ENCODE results near the gene GGT5. TPM values are rescaled to one million over a fixed set of nuclear protein-coding genes. Genes with fewer than 3 reads are reported as not detected.
"Not testable (repeated sequence)": the region's sequence is repeated elsewhere in the genome, so short reads cannot be mapped to it uniquely, and the experiment has no call there.

Gene GGT5
- polyA plus RNA-seq, 2 donors = 4.7 to 7.1 TPM

DNA sequence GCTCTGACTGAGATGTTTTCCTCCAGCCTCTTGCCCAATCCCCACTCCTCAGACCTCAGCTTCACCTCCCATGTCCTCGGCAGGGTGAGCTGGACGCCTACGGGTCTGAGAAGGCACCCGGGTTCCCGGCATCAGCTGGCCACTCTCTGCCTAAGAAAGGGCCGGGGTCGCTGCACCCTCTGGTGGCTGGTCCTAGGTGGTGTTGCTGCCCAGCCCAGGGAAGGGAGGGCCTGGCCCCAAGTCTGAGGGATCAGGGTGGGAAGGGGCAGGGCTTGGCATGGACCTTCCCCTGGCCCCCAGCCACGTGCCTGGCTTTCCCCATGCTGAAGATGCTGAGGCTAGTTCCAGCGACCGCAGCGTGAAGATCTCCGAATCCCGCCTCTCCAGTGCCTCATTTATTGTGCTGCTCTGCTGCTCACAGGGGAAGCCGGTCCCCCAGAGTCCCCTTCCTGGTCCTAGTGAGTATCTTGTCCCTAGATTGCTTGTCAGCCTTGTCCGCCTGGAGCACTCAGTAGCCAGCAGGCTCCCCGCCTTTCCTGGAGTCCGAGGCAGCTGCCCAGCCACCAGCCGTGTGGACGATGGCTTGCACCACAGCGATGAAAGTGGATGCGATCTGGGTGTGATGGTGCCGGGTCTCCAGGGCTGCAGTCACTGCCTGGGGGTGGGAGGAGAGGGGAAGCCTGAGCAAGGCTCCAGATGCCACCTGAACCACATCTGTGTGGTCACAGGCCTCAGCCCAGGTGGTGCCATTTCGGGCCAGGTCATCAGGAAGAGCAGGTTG, 2.9 kb upstream of the GGT5 start:
- Histone ChIP-seq H3K27me3 (ENCODE audit: control insufficient read depth in 1 of 2, insufficient read depth in 2 of 2, low read length in 2 of 2) (no peaks in the 10 kb centered on the region), H3K4me3 (ENCODE audit: low read depth in 1 of 2, low read length in 2 of 2) (no peak overlapping the region), H3K4me1 (ENCODE audit: control insufficient read depth in 2 of 2, insufficient read depth in 2 of 2, low read length in 1 of 2) (peaks cover 0 to 6% of the 10 kb centered on the region in 2 donors), H3K36me3 (ENCODE audit: control insufficient read depth in 2 of 2, insufficient read depth in 2 of 2, low read length in 1 of 2) (no peaks in the 10 kb centered on the region), H3K9me3 (ENCODE audit: control insufficient read depth in 2 of 2, insufficient read depth in 1 of 2, low read depth in 1 of 2, low read length in 1 of 2) (no peaks in the 10 kb centered on the region), H3K27ac (ENCODE audit: low read depth in 2 of 2, low read length in 1 of 2) (peak overlapping the region in 1 of 2 donors; percentile 16)
- WGBS, 2 donors = 29 to 37% methylated on average over 21 to 23 of the region's 23 CpGs

- WGBS, 2 donors = 51 to 59% methylated on average over 6 of the region's 6 CpGs
- peaks cover 0 to 6% of the 10 kb centered on the region in 2 donors for H3K4me1 ChIP-seq (ENCODE audit: control insufficient read depth in 2 of 2, insufficient read depth in 2 of 2, low read length in 1 of 2)
- no peaks in the 10 kb centered on the region for H3K9me3 ChIP-seq (ENCODE audit: control insufficient read depth in 2 of 2, insufficient read depth in 1 of 2, low read depth in 1 of 2, low read length in 1 of 2)
- H3K27me3 ChIP-seq (ENCODE audit: control insufficient read depth in 1 of 2, insufficient read depth in 2 of 2, low read length in 2 of 2) = no peaks in the 10 kb centered on the region
- no peaks in the 10 kb centered on the region for H3K36me3 ChIP-seq (ENCODE audit: control insufficient read depth in 2 of 2, insufficient read depth in 2 of 2, low read length in 1 of 2)
- peak overlapping the region; percentile 75 to 79 for H3K27ac ChIP-seq (ENCODE audit: low read depth in 2 of 2, low read length in 1 of 2)
- no peak overlapping the region for H3K4me3 ChIP-seq (ENCODE audit: low read depth in 1 of 2, low read length in 2 of 2)
These were observed 2.2 kb upstream of the GGT5 start for GRCh38 chr22:24247011-24247507.

- not testable (repeated sequence) for H3K36me3 ChIP-seq (ENCODE audit: control insufficient read depth in 2 of 2, insufficient read depth in 2 of 2, low read length in 1 of 2); H3K9me3 ChIP-seq (ENCODE audit: control insufficient read depth in 2 of 2, insufficient read depth in 1 of 2, low read depth in 1 of 2, low read length in 1 of 2); H3K4me3 ChIP-seq (ENCODE audit: low read depth in 1 of 2, low read length in 2 of 2); H3K4me1 ChIP-seq (ENCODE audit: control insufficient read depth in 2 of 2, insufficient read depth in 2 of 2, low read length in 1 of 2); H3K27me3 ChIP-seq (ENCODE audit: control insufficient read depth in 1 of 2, insufficient read depth in 2 of 2, low read length in 2 of 2)
- peak overlapping the region; percentile 52 to 68 for H3K27ac ChIP-seq (ENCODE audit: low read depth in 2 of 2, low read length in 1 of 2)
- WGBS, 2 donors = 64 to 71% methylated on average over 17 to 18 of the region's 18 CpGs
These were observed 991 bp upstream of the GGT5 start for GRCh38 chr22:24245584-24246561.

DNA sequence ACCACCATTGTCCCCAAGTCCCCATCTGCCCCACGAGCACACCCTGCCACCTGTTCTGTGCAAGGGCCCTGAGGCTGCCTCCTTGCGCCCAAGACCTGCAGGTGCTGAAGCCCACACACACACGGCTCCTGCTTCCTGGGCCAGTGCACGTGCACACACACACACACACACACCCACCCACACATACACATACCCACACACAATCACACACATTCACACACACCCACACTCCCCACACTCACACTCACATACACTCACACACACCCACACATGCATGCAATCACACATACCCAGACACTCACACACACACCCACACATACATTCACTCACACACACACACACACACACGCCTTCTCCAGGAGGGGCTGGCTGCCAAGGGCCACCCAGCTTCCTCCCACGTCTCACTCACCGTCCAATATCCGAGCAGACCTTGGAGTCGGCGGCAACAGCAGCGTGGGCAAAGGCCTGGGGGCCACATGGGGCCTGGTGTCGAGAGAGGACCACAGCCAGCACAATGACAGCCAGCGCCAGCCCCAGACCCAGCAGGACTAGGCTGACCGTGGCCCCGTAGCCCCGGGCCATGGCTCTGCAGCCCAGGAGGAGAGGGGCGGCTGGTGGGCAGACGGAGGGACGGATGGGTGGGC, 616 bp downstream of the GGT5 start:
- Histone ChIP-seq H3K4me3 (ENCODE audit: low read depth in 1 of 2, low read length in 2 of 2) (peak overlapping the region in 1 of 2 donors; percentile 25), H3K27ac (ENCODE audit: low read depth in 2 of 2, low read length in 1 of 2) (peak overlapping the region in 1 of 2 donors; percentile 27), H3K27me3 (ENCODE audit: control insufficient read depth in 1 of 2, insufficient read depth in 2 of 2, low read length in 2 of 2) (no peaks in the 10 kb centered on the region), H3K9me3 (ENCODE audit: control insufficient read depth in 2 of 2, insufficient read depth in 1 of 2, low read depth in 1 of 2, low read length in 1 of 2) (no peaks in the 10 kb centered on the region), H3K4me1 (ENCODE audit: control insufficient read depth in 2 of 2, insufficient read depth in 2 of 2, low read length in 1 of 2) (peaks cover 0 to 6% of the 10 kb centered on the region in 2 donors), H3K36me3 (ENCODE audit: control insufficient read depth in 2 of 2, insufficient read depth in 2 of 2, low read length in 1 of 2) (no peaks in the 10 kb centered on the region)
- 51 to 55% methylated on average over 19 of the region's 19 CpGs for WGBS, 2 donors

DNA sequence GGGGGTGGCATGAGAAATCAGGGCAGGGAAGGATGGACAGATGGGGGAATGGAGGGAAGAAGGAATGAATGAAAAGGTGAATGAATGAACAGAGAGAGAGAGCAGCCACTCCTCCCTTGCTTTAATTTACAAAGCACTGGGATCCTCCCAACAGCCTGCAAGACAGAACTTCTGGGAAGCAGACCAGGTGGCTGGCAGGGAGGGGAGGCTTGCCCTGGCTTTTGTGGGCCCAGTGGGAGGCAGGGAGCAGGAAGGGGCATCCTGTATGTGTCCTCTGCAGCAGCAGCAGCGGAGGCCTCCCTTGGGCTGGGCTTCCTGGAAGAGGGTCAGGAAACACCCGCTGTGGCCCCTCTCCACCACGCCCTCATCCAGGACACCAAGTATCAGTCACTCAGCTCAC, 1.5 kb downstream of the GGT5 start:
- H3K36me3 ChIP-seq (ENCODE audit: control insufficient read depth in 2 of 2, insufficient read depth in 2 of 2, low read length in 1 of 2); H3K4me3 ChIP-seq (ENCODE audit: low read depth in 1 of 2, low read length in 2 of 2); H3K4me1 ChIP-seq (ENCODE audit: control insufficient read depth in 2 of 2, insufficient read depth in 2 of 2, low read length in 1 of 2); H3K27me3 ChIP-seq (ENCODE audit: control insufficient read depth in 1 of 2, insufficient read depth in 2 of 2, low read length in 2 of 2); H3K9me3 ChIP-seq (ENCODE audit: control insufficient read depth in 2 of 2, insufficient read depth in 1 of 2, low read depth in 1 of 2, low read length in 1 of 2): not testable (repeated sequence)
- H3K27ac ChIP-seq (ENCODE audit: low read depth in 2 of 2, low read length in 1 of 2) = peak overlapping the region in 1 of 2 donors; percentile 3
- WGBS, 2 donors = 55 to 78% methylated on average over 3 of the region's 3 CpGs

GRCh38 chr22:24240985-24241692, 3.7 kb downstream of the GGT5 start:
- H3K27ac ChIP-seq (ENCODE audit: low read depth in 2 of 2, low read length in 1 of 2); H3K9me3 ChIP-seq (ENCODE audit: control insufficient read depth in 2 of 2, insufficient read depth in 1 of 2, low read depth in 1 of 2, low read length in 1 of 2); H3K27me3 ChIP-seq (ENCODE audit: control insufficient read depth in 1 of 2, insufficient read depth in 2 of 2, low read length in 2 of 2); H3K4me1 ChIP-seq (ENCODE audit: control insufficient read depth in 2 of 2, insufficient read depth in 2 of 2, low read length in 1 of 2); H3K4me3 ChIP-seq (ENCODE audit: low read depth in 1 of 2, low read length in 2 of 2); H3K36me3 ChIP-seq (ENCODE audit: control insufficient read depth in 2 of 2, insufficient read depth in 2 of 2, low read length in 1 of 2): not testable (repeated sequence)
- WGBS, 2 donors = 81 to 82% methylated on average over 9 of the region's 9 CpGs

DNA sequence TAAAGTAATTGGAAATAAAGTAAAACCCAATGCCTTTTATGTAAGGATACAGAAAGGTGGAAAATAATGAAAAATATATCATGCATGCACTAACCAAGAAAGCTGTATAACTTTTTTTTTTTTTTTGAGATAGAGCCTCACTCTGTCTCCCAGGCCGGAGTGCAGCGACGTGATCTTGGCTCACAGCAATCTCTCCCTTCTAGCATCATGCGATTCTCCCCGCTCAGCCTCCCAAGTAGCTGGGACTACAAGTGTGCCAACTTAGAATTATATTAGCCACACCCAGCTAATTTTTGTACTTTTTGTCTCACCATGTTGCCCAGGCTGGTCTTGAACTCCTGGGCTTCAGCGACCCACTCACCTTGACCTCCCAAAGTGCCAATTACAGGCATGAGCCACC, 4.5 kb downstream of the GGT5 start:
- no peak overlapping the region for H3K27ac ChIP-seq (ENCODE audit: low read depth in 2 of 2, low read length in 1 of 2)
- 87 to 89% methylated on average over 6 of the region's 6 CpGs for WGBS, 2 donors
- H3K4me1 ChIP-seq (ENCODE audit: control insufficient read depth in 2 of 2, insufficient read depth in 2 of 2, low read length in 1 of 2) = no peaks in the 10 kb centered on the region
- no peak overlapping the region for H3K4me3 ChIP-seq (ENCODE audit: low read depth in 1 of 2, low read length in 2 of 2)
- H3K9me3 ChIP-seq (ENCODE audit: control insufficient read depth in 2 of 2, insufficient read depth in 1 of 2, low read depth in 1 of 2, low read length in 1 of 2) = no peaks in the 10 kb centered on the region
- H3K36me3 ChIP-seq (ENCODE audit: control insufficient read depth in 2 of 2, insufficient read depth in 2 of 2, low read length in 1 of 2) = no peaks in the 10 kb centered on the region
- H3K27me3 ChIP-seq (ENCODE audit: control insufficient read depth in 1 of 2, insufficient read depth in 2 of 2, low read length in 2 of 2) = no peaks in the 10 kb centered on the region

DNA sequence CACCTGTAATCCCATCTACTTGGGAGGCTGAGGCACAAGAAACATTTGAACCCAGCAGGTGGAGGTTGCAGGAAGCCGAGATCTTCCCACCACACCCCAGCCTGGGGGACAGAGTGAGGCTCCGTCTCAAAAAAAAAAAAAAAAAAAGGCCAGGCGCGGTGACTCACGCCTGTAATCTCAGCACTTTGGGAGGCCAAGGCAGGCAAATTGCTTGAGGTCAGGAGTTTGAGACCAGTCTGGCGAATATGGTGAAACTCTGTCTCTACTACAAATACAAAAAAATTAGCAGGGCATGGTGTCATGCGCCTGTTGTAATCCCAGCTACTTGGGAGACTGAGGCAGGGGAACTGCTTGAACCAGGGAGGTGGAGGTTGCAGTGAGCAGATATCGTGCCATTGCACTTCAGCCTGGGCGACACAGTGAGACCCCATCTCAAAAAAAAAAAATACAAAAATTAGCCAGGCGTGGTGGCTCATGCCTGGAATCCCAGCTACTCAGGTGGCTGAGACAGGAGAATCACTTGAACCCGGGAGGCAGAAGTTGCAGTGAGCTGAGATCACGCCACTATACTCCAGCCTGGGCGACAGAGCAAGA, 6.7 kb downstream of the GGT5 start:
- not testable (repeated sequence) for H3K27ac ChIP-seq (ENCODE audit: low read depth in 2 of 2, low read length in 1 of 2); H3K36me3 ChIP-seq (ENCODE audit: control insufficient read depth in 2 of 2, insufficient read depth in 2 of 2, low read length in 1 of 2); H3K9me3 ChIP-seq (ENCODE audit: control insufficient read depth in 2 of 2, insufficient read depth in 1 of 2, low read depth in 1 of 2, low read length in 1 of 2); H3K4me1 ChIP-seq (ENCODE audit: control insufficient read depth in 2 of 2, insufficient read depth in 2 of 2, low read length in 1 of 2); H3K27me3 ChIP-seq (ENCODE audit: control insufficient read depth in 1 of 2, insufficient read depth in 2 of 2, low read length in 2 of 2); H3K4me3 ChIP-seq (ENCODE audit: low read depth in 1 of 2, low read length in 2 of 2)
- 81 to 89% methylated on average over 13 of the region's 13 CpGs for WGBS, 2 donors
